OCI-LY7 (cell line): ENCODE measurements around the gene MOGAT3.

Experiments used
- EZH2phosphoT487 ChIP-seq: fragments of 200-600 bp; sonication (generic); IDR thresholded peaks from 2 replicates; pipeline ENCODE4 v1.6.1; 2018; ENCODE audit warnings: low read depth, borderline replicate concordance, mild to moderate bottlenecking, mixed run types, antibody characterized with exemption, low read length, moderate library complexity, mixed read lengths
- TF ChIP-seq, protein P1 (sequence below): fragments of 200-600 bp; sonication (generic); conservative IDR thresholded peaks from 2 replicates; pipeline ENCODE4 v1.5.1; 2014; ENCODE audit warnings: mild to moderate bottlenecking, antibody characterized with exemption, low read length, moderate library complexity, mixed read lengths

DNA sequence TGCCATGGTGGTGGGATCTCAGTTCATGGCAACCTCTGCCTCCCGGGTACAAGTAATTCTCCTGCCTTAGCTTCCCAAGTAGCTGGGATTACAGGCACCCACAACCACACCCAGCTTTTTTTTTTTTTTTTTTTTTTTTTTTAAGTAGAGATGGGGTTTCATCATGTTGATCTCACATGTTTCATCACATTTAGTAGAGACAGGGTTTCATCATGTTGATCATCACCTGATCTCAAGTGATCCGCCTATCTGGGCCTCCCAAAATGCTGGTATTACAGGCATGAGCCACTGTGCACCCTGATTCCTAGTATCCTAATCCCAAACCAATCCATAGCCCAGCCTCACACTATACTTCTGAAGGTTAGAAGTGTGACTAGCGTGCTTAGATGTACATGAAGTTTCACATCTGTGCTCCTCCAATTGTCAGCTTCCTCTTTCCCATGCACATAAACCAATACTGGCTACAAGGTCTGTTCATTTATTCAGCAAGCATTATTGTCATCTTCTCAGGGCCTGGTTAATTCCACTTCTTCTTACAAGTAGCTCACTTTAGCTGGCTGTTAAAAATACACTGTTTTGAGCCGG is 13.9 kb downstream of the MOGAT3 start:
- TF ChIP-seq, protein P1, sequence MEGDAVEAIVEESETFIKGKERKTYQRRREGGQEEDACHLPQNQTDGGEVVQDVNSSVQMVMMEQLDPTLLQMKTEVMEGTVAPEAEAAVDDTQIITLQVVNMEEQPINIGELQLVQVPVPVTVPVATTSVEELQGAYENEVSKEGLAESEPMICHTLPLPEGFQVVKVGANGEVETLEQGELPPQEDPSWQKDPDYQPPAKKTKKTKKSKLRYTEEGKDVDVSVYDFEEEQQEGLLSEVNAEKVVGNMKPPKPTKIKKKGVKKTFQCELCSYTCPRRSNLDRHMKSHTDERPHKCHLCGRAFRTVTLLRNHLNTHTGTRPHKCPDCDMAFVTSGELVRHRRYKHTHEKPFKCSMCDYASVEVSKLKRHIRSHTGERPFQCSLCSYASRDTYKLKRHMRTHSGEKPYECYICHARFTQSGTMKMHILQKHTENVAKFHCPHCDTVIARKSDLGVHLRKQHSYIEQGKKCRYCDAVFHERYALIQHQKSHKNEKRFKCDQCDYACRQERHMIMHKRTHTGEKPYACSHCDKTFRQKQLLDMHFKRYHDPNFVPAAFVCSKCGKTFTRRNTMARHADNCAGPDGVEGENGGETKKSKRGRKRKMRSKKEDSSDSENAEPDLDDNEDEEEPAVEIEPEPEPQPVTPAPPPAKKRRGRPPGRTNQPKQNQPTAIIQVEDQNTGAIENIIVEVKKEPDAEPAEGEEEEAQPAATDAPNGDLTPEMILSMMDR: no peak
- no peak for TF ChIP-seq EZH2phosphoT487
